Fibroblast of mammary gland (primary cell): ENCODE results near the gene SMAP2.
A peak's percentile ranks its signal among the peaks of the same experiment; 100 is the strongest.
"Not testable (repeated sequence)": the region's sequence is repeated elsewhere in the genome, so short reads cannot be mapped to it uniquely, and the experiment has no call there.

ENCODE experiments used
- DNase-seq: peaks from one replicate; pipeline ENCODE4 v3.0.0-alpha.2; 2010; ENCODE audit warnings: low read depth
- H3K4me3 ChIP-seq: 2 replicates; pipeline ENCODE4 v1.5.1; 2011; ENCODE audit warnings: low read depth, mild to moderate bottlenecking, low read length, moderate library complexity; ENCODE audit not compliant: control insufficient read depth
- TF ChIP-seq, protein P1 (sequence below): conservative IDR thresholded peaks from 2 replicates; pipeline ENCODE4 v1.5.1; 2011; ENCODE audit warnings: low read depth, low read length, inconsistent platforms; ENCODE audit not compliant: control insufficient read depth, insufficient read depth

SMAP2 gene

DNA sequence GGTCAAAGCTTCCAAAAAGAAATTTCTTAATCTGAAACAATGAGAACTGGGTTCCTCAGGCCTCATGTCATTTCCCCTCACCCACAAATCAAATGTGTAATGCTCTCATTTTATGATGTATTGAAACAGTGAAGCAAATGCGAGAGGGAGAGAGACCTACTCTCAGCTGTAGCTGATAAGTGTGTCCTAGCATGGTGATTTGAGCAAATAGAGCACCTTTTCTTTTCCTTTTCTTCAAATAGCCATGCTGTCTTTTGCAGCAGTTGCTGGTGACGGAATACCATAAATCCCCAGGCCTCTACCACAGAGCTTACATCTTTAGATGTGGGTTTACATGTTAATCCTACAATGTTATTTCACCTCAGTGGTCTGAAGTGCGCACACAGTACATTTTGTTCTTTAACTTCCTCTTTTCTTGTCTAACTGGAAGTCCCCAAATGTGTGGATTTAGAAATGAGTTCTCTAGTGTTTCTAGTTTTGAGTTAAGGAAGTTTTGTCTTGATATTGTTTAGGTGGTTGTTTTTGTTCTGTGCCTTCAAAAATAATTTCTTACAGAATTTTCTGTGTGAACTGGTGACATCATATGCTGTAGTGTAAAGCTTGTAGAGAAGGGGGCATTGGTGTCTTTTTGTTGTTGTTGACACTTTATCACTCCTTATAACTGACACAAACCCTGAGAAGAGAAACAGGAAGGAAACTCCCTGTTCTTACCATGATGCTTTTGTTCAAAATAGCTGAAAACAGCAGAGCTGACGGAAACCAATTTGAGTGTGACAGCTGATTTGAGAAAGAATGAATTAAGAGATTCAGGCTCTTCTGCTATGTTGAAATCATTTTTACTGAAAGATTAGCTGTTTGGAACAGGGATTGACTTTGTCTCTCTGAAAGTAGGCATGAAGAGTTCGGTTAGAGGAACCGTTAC lies 12.2 kb downstream of the SMAP2 start:
- no peak overlapping the region for H3K4me3 ChIP-seq
- TF ChIP-seq, protein P1, sequence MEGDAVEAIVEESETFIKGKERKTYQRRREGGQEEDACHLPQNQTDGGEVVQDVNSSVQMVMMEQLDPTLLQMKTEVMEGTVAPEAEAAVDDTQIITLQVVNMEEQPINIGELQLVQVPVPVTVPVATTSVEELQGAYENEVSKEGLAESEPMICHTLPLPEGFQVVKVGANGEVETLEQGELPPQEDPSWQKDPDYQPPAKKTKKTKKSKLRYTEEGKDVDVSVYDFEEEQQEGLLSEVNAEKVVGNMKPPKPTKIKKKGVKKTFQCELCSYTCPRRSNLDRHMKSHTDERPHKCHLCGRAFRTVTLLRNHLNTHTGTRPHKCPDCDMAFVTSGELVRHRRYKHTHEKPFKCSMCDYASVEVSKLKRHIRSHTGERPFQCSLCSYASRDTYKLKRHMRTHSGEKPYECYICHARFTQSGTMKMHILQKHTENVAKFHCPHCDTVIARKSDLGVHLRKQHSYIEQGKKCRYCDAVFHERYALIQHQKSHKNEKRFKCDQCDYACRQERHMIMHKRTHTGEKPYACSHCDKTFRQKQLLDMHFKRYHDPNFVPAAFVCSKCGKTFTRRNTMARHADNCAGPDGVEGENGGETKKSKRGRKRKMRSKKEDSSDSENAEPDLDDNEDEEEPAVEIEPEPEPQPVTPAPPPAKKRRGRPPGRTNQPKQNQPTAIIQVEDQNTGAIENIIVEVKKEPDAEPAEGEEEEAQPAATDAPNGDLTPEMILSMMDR, result no peak
- no peak for DNase-seq

DNA sequence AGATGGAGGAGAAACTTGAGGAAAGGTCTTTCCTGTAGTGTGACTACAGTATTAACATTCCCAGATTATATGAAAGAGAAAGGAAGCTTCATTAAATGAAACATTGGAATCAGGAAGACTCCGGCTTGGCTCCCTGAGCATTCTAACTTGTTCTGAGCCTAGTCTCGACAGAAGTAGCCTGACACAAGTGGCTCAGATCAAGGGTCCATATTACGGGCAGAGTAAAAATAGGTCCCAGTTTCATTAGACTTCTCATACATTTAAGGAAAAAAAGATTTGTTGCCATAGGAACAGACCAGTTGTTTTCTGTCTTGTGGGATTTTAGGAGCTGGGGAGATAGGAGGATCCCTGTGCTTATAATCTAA lies 12.8 kb downstream of the SMAP2 start:
- H3K4me3 ChIP-seq, result no peak overlapping the region
- TF ChIP-seq, protein P1, result no peak
- DNase-seq, result no peak

GRCh38 chr1:40386796-40387195 lies 13.3 kb downstream of the SMAP2 start:
- DNase-seq, result no peak
- no peak overlapping the region for H3K4me3 ChIP-seq
- TF ChIP-seq, protein P1, result no peak

DNA sequence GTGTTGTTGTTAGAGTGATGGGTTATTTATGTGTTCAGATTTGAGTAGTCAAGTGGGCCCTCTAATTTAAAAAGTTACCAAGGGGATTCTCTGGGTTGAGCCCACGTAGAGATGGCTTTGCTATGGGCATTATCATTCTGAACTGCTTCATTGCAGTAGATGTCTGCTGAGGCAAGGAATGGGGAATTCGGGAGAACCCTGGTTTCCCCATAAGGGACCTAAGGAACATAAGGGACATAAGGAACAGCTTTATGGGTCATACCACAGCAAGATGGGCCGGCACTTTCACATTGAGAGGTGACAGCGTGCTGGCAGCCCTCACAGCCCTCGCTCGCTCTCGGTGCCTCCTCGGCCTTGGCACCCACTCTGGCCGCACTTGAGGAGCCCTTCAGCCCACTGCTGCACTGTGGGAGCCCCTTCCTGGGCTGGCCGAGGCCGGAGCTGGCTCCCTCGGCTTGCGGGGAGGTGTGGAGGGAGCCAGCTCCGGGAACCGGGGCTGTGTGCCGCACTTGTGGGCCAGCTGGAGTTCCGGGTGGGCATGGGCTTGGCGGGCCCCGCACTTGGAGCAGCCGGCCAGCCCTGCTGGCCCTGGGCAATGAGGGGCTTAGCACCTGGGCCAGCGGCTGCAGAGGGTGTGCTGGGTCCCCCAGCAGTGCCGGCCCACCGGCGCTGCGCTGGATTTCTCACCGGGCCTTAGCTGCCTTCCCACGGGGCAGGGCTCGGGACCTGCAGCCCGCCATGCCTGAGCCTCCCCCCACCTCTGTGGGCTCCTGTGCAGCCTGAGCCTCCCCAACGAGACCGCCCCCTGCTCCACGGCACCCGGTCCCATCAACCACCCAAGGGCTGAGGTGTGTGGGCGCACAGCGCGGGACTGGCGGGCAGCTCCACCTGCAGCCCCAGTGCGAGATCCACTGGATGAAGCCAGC lies 14.1 kb downstream of the SMAP2 start:
- not testable (repeated sequence) for DNase-seq, H3K4me3 ChIP-seq

DNA sequence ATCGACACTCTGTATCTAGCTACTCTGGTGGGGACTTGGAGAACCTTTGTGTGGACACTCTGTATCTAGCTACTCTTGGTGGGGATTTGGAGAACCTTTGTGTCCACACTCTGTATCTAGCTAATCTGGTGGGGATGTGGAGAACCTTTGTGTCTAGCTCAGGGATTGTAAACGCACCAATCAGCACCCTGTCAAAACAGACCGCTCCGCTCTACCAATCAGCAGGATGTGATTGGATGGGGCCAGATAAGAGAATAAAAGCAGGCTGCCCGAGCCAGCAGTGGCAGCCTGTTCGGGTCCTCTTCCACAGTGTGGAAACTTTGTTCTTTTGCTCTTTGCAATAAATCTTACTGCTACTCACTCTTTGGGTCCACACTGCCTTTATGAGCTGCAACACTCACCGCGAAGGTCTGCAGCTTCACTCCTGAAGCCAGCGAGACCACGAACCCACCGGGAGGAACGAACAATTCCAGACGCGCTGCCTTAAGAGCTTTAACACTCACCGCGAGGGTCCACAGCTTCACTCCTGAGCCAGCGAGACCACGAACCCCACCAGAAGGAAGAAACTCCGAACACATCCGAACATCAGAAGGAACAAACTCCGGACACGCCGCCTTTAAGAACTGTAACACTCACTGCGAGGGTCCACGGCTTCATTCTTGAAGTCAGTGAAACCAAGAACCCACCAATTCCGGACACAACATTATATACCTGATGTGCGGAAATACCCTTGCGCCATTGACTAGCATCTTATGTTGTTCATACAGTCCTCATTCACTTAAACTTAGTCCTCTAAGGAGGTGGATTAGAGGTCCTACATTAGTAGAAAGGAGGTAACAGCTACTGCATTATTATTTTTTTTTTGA lies 15.2 kb downstream of the SMAP2 start:
- H3K4me3 ChIP-seq, DNase-seq: not testable (repeated sequence)

GRCh38 chr1:40389322-40389803 lies 15.8 kb downstream of the SMAP2 start:
- TF ChIP-seq, protein P1, result no peak
- no peak overlapping the region for H3K4me3 ChIP-seq
- DNase-seq, result no peak

GRCh38 chr1:40389871-40390560 lies 16.5 kb downstream of the SMAP2 start:
- peak; percentile 97 for DNase-seq
- H3K4me3 ChIP-seq, result no peak overlapping the region
- TF ChIP-seq, protein P1, result no peak
